Activated CD4-positive, alpha-beta T cell treated with anti-CD3 and anti-CD28 coated beads for 36 hours (primary cell): ENCODE measurements around the gene SIAE. TPM values are rescaled to one million over a fixed set of nuclear protein-coding genes. Genes with fewer than 3 reads are reported as not detected.
"Not testable (repeated sequence)": the region's sequence is repeated elsewhere in the genome, so short reads cannot be mapped to it uniquely, and the experiment has no call there.

Experiments used
- ATAC-seq: fragments of 200-7000 bp; cut with Tn5 transposase; one replicate; pipeline ENCODE4 v1.10.0; 2021; ENCODE audit warnings: mild to moderate bottlenecking, moderate library complexity
- CTCF ChIA-PET: fragments of 350-600 bp; sonication (Branson Sonifier 250); formaldehyde crosslinking; loops from one replicate; lab custom pipeline; 2021; ENCODE audit warnings: antibody characterized with exemption; lab: Charles Lee
- POLR2A ChIA-PET: fragments of 350-600 bp; sonication (Branson Sonifier 250); formaldehyde crosslinking; loops from one replicate; lab custom pipeline; 2021; ENCODE audit warnings: antibody characterized with exemption, inconsistent platforms; lab: Charles Lee
- DNase-seq: peaks from one replicate; pipeline ENCODE4 v3.0.0-alpha.2; 2020
- H3K27ac Mint-ChIP-seq: one replicate; pipeline ENCODE4 v1.8.0; 2021; ENCODE audit warnings: mixed read lengths
- H3K27me3 Mint-ChIP-seq: one replicate; pipeline ENCODE4 v1.8.0; 2021; ENCODE audit warnings: mixed read lengths
- H3K36me3 Mint-ChIP-seq: one replicate; pipeline ENCODE4 v1.8.0; 2021; ENCODE audit warnings: low read depth, mixed read lengths
- H3K4me1 Mint-ChIP-seq: one replicate; pipeline ENCODE4 v1.8.0; 2021; ENCODE audit warnings: mixed read lengths
- H3K4me3 Mint-ChIP-seq: one replicate; pipeline ENCODE4 v1.8.0; 2021; ENCODE audit warnings: mild to moderate bottlenecking, moderate library complexity, mixed read lengths
- H3K9me3 Mint-ChIP-seq: one replicate; pipeline ENCODE4 v1.8.0; 2021; ENCODE audit warnings: low read depth, mixed read lengths
- intact Hi-C, 2 experiments: fragments of 100-400 bp; cut with DNase I in 1 of 2; cut with micrococcal nuclease in 1 of 2; formaldehyde crosslinking; loops; one replicate each; pipeline versions ENCODE4 v1.14.2 to v1.15.1; 2022 to 2024; cut with DNase I, micrococcal nuclease
- total RNA-seq, 2 experiments: library from RNA; stranded (reverse); gene quantifications; one replicate each; pipeline ENCODE4 v1.2.3, GENCODE V29; 2021

The SIAE gene
- total RNA-seq, 2 experiments from 2014 or later: 9.4 to 12.2 TPM

DNA sequence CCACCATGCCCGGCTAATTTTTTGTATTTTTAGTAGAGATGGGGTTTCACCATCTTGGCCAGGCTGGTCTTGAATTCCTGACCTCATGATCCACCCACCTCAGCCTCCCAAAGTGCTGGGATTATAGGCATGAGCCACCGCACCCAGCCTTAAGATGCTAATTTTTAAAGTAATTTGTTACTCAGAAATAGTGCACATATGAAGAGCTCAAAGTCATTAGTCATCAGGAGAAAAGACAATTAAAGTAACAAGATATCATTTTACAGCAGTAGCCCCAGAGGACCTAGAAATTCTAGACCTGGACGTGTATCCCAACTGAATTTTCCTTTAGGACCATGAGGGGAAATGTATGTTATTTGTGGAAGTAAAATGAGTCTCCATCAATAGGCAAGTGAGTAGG lies 70.8 kb downstream of the SIAE start:
- H3K4me3 Mint-ChIP-seq, DNase-seq, H3K4me1 Mint-ChIP-seq, ATAC-seq, POLR2A ChIA-PET, intact Hi-C loops, H3K36me3 Mint-ChIP-seq, H3K27me3 Mint-ChIP-seq, H3K9me3 Mint-ChIP-seq, H3K27ac Mint-ChIP-seq: not testable (repeated sequence)
- CTCF ChIA-PET: interaction anchor here (1.1 to 1.6 kb wide), 2 partner anchors 8 to 66 kb away, joined by 4 to 5 read pairs; no protein-coding TSS in a partner anchor

DNA sequence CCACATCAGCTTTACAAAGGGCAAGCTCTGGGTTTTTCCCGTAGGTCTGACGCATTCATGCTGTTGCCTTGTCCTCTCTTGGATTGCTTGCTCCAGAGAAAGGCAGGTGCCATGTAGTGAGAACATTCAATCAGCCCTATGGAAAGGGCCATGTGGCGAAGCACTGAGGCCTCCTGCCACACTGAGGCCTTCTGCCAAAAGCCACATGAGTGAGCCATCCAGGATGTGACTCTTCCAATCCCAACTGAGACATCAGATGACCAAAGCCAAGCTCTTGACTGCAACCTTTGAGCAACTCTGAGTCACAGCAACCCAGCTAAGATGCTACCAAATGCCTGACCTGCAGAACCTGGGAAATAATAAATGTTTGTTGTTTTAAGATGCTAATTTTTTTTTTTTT lies 71.3 kb downstream of the SIAE start:
- Mint-ChIP-seq H3K9me3 (no peaks in the 10 kb centered on the region), H3K4me1 (no peaks in the 10 kb centered on the region), H3K4me3 (no peak overlapping the region), H3K27me3 (peaks cover 13% of the 10 kb centered on the region), H3K36me3 (no peaks in the 10 kb centered on the region), H3K27ac (no peak overlapping the region)
- DNase-seq (no peak), ATAC-seq (peak; percentile 49)
- intact Hi-C loops: no loop called here
- ChIA-PET POLR2A (no interaction called here), CTCF (interaction anchor here (0.6 to 1.6 kb wide), 3 partner anchors 8 to 1901 kb away, joined by 4 to 5 read pairs (median 5); no protein-coding TSS in a partner anchor)

DNA sequence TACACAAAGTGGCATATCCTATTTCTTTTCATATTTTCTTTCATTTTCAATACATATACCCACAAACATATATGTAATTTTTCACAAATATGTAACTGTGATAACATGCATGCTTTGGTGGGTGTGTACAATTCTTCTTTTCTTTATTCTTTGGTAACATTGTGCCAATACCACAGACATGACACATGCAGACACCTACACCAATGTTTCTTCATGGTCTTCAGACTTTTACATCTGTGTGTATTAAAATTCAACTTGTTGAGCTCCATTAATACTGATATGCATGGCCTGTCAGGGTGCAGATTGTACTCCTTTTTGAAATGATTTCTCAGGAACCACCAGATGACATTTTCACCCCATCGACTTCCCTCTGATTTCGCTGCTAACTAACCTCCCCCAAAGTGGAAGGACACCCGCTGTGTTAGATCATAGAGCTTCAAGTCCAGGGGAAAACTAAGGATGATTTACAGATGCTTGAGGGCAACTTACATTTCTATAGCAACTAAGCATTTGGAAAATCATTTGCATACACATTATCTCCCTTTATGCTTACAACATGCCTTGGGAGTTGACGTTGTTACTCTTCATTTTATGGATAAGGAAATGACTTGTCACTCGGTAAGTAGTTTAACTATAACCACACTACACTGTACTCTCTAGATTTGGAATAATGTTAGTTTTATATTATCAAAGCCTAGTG lies 72.8 kb downstream of the SIAE start:
- Mint-ChIP-seq H3K9me3 (no peaks in the 10 kb centered on the region), H3K4me1 (no peaks in the 10 kb centered on the region), H3K27ac (no peak overlapping the region), H3K36me3 (no peaks in the 10 kb centered on the region), H3K4me3 (no peak overlapping the region), H3K27me3 (peaks cover 21% of the 10 kb centered on the region)
- ChIA-PET CTCF (interaction anchor here (0.7 kb wide), 1 partner anchor 18 kb away, joined by 3 read pairs; no protein-coding TSS in a partner anchor), POLR2A (no interaction called here)
- intact Hi-C loops: no loop called here
- DNase-seq (no peak), ATAC-seq (no peak)

DNA sequence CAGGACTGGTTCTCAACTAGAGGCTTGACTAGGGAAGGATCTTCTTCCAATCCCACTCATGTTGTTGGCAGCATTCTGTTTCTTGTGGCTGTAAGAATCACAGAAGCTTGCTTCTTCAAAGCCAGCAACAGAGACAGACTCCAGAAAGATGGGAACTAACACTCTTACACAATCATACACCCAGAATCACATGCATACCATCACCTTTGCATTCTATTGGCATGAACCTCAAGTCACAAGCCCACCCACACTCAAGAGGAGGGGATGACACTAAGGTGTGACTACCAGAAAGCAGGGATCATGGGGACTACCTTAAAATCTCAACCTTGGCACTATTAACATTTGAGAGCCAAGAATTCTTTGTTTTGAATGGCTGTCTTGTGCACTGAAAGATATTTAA lies 75.9 kb downstream of the SIAE start:
- Mint-ChIP-seq H3K27me3 (peaks cover 22% of the 10 kb centered on the region), H3K27ac (no peak overlapping the region), H3K4me1 (no peaks in the 10 kb centered on the region), H3K4me3 (no peak overlapping the region), H3K36me3 (no peaks in the 10 kb centered on the region), H3K9me3 (no peaks in the 10 kb centered on the region)
- CTCF ChIA-PET: interaction anchor here (0.8 kb wide), 1 partner anchor 176 kb away, joined by 3 read pairs; no protein-coding TSS in a partner anchor
- DNase-seq (no peak), ATAC-seq (no peak)
- POLR2A ChIA-PET: no interaction called here
- intact Hi-C loops: no loop called here

DNA sequence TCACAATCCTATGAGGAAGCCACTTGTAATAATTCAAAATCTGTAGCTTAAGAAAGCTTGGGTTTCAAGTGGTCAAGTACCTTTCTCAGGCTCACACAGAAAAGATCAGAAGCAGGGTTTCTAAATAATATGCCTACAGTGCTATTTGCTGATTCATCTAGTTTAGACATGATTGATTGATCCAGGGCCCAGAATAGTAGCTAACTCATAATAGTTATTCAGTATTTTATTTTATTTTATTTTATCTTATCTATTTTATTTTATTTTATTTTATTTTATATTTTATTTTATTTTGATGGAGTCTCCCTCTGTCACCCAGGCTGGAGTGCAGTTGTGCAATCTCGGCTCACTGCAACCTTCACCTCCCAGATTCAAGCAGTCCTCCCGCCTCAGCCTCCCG lies 78.2 kb downstream of the SIAE start:
- H3K4me1 Mint-ChIP-seq: no peaks in the 10 kb centered on the region
- DNase-seq (no peak), ATAC-seq (no peak)
- peaks cover 20% of the 10 kb centered on the region for H3K27me3 Mint-ChIP-seq
- H3K36me3 Mint-ChIP-seq: no peaks in the 10 kb centered on the region
- CTCF ChIA-PET: interaction anchor here (1.2 to 1.6 kb wide), 2 partner anchors 9 to 193 kb away, joined by 4 to 6 read pairs; no protein-coding TSS in a partner anchor
- no peak overlapping the region for H3K4me3 Mint-ChIP-seq
- intact Hi-C loops: no loop called here
- H3K9me3 Mint-ChIP-seq: no peaks in the 10 kb centered on the region
- no peak overlapping the region for H3K27ac Mint-ChIP-seq
- POLR2A ChIA-PET: no interaction called here

DNA sequence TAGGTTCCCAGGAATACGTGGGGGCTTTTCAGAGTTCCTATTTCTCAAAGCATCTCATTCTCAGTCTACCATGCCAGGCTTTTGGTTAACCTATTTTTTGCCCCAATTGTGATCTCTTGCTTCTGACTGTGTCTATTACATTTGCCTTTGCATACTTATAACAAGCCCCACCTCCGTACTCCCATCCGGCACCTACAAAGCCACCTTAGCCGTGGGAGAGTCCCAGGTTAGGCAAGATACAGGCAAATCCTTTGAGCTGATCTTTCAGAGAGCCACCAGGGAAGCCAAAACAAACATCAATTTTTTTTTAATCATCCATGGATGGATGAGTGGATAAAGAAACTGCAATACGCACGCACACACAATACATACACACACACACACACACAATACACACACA lies 80.9 kb downstream of the SIAE start:
- H3K27ac Mint-ChIP-seq: no peak overlapping the region
- no peak for ATAC-seq
- no peak overlapping the region for H3K4me3 Mint-ChIP-seq
- intact Hi-C loops: no loop called here
- H3K9me3 Mint-ChIP-seq: no peaks in the 10 kb centered on the region
- ChIA-PET POLR2A (no interaction called here), CTCF (interaction anchor here (0.6 kb wide), 2 partner anchors 171 to 591 kb away, joined by 3 read pairs; no protein-coding TSS in a partner anchor)
- no peak for DNase-seq
- no peaks in the 10 kb centered on the region for H3K4me1 Mint-ChIP-seq
- H3K27me3 Mint-ChIP-seq: peaks cover 17% of the 10 kb centered on the region
- no peaks in the 10 kb centered on the region for H3K36me3 Mint-ChIP-seq

DNA sequence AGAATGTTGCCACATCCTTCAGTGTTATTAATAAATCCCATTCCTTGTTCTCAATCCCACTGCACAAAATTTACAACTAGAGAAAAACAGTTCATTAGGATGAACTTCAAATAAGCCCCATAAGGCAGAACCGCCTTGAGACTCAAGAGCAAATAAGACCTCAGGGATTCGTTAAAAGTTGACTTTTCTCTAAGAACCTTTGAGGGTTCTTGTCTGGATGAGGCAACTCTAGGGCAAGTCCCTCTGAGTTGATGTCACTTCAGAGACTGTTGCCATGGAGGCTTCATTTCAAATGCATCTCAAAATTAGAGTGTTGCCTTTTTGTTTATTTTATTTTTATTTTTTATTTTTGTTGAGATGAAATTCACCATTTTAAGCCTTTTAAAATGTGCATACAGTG lies 82.1 kb downstream of the SIAE start:
- Mint-ChIP-seq H3K36me3 (no peaks in the 10 kb centered on the region), H3K9me3 (no peaks in the 10 kb centered on the region), H3K27ac (no peak overlapping the region), H3K4me3 (no peak overlapping the region), H3K4me1 (no peaks in the 10 kb centered on the region), H3K27me3 (peaks cover 17% of the 10 kb centered on the region)
- no peak for DNase-seq
- no peak for ATAC-seq
- POLR2A ChIA-PET: no interaction called here
- CTCF ChIA-PET: interaction anchor here (1.6 kb wide), 1 partner anchor 175 kb away, joined by 6 read pairs; no protein-coding TSS in a partner anchor
- intact Hi-C loops: no loop called here

DNA sequence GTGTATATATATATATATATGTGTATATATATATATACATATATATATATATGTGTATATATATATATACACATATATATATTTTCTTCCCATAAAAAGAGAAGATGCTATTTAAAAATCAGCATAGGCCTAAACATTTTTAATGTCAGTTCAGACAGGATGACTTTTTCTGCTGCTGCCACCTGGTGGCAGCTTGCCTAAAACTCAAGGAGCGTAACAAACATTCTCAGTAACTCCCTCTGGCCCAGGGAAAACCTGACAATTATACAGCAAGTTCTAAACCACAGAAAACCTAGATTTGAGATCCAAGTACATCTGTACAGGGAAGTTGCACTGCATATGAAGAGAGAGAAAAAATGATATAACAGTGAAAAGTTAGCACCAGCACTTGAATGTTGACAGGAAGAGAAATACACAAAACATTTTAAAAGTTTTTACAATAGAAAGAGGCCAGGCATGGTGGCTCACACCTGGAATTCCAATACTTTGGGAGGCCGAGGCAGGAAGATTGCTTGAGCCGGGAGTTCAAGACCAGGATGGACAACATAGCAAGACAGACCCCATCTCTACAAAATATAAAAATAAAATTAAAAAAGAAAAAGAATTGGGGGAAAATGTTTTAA lies 87.2 kb downstream of the SIAE start:
- Mint-ChIP-seq H3K4me1 (no peaks in the 10 kb centered on the region), H3K4me3 (no peak overlapping the region), H3K36me3 (no peaks in the 10 kb centered on the region), H3K27me3 (peaks cover 11% of the 10 kb centered on the region), H3K9me3 (no peaks in the 10 kb centered on the region), H3K27ac (no peak overlapping the region)
- intact Hi-C loops: loop anchor here (1.0 to 5.0 kb wide), 5 partner anchors 171 to 515 kb away; no protein-coding TSS in a partner anchor
- ATAC-seq: no peak
- ChIA-PET CTCF (interaction anchor here (0.5 to 4.0 kb wide), 7 partner anchors 9 to 320 kb away, joined by 3 to 28 read pairs (median 7); no protein-coding TSS in a partner anchor), POLR2A (no interaction called here)
- DNase-seq: peak; percentile 71

DNA sequence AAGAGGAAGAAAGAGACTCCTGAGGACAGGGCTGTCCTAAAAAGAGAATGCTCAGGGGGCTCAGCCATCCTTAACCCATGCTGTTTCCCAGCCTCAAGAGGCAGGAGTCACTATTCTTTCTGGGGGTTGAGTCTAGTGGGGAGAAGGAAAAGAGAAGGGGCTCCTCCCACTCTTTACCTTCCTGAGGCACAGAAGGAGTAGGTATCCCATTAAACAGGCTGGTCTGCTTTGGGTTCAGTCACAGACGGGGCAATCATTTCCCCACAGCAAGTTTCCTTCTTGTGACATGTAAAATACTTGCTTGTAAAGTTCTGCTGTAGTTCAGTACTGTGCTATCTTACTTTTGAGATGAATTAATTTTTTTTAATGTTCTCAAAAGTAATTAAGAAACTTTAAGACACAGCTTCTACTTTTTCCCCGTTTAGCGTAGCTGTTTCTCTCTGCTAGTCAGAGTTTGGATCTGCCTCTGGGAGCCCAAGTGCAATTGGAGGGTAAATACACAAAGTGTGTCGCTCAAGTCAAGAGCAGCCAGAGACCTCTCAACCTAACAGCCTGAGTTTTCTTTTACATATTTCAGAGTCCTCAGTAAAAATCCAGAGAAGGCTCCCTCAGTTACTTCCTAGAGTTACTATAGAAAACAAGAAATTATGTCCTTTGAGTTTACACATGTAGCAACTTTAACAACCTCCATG lies 88.7 kb downstream of the SIAE start:
- ChIA-PET POLR2A (no interaction called here), CTCF (interaction anchor here (0.6 to 4.0 kb wide), 8 partner anchors 9 to 183 kb away, joined by 3 to 28 read pairs (median 3); no protein-coding TSS in a partner anchor)
- Mint-ChIP-seq H3K4me3 (no peak overlapping the region), H3K36me3 (no peaks in the 10 kb centered on the region), H3K27ac (no peak overlapping the region), H3K4me1 (no peaks in the 10 kb centered on the region), H3K9me3 (no peaks in the 10 kb centered on the region), H3K27me3 (peaks cover 14% of the 10 kb centered on the region)
- intact Hi-C loops: loop anchor here (5.0 kb wide), 2 partner anchors 183 to 513 kb away; no protein-coding TSS in a partner anchor
- no peak for ATAC-seq
- no peak for DNase-seq

DNA sequence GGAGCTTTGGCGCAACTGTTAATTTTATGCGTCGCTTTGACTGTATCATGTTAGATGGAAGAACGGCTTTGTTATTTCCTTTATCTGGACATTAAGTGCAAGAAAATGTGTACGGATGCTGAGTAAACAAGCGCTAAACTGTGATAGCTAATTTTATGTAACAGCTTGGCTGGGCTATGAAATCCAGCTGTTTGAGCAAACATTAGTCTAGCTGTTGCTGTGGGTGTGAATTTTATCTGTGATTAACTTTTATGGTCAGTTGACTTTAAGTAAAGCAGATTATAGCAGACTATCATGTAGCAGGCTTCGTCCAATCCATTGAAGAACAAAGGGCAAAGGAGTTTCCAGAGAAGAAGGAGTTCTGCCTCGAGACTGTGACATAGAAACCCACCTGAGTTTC lies 89.8 kb downstream of the SIAE start:
- Mint-ChIP-seq H3K4me1 (no peaks in the 10 kb centered on the region), H3K27me3 (peaks cover 14% of the 10 kb centered on the region)
- intact Hi-C loops: no loop called here

More for the DNA sequence above, 89.8 kb downstream of the SIAE start:
- H3K9me3 Mint-ChIP-seq: no peaks in the 10 kb centered on the region
- no peaks in the 10 kb centered on the region for H3K36me3 Mint-ChIP-seq
- ChIA-PET POLR2A (no interaction called here), CTCF (interaction anchor here (0.9 to 4.0 kb wide), 5 partner anchors 22 to 182 kb away, joined by 3 to 28 read pairs (median 9); no protein-coding TSS in a partner anchor)
- H3K27ac Mint-ChIP-seq: no peak overlapping the region
- ATAC-seq: no peak
- H3K4me3 Mint-ChIP-seq: no peak overlapping the region
- no peak for DNase-seq
